ENCODE results near the gene ZNF334. TPM values are rescaled to one million over a fixed set of nuclear protein-coding genes. Genes with fewer than 3 reads are reported as not detected.

ZNF334 gene
- total and polyA plus RNA-seq, 2 of the 4 experiments (the other 2 are of a cell fraction): 1.4 to 2.1 TPM

DNA sequence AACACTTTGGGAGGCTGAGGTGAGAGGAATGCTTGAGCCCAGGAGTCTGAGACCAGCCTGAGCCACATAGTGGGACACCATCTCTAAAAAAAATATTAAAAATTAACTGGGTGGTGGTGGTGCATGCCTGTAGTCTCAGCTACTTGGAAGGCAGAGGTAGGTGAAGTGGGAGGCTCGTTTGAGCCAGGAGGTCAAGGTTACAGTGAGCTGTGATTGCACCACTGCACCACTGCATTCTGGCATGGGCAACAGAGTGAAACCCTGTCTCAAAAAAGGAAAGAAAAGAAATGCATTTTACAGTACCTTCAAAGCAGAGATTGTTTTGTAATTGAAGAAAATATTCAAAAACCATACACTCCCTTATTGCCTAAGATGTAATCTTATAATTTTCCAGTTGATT is 30.6 kb upstream of the ZNF334 start:
- H3K9me1 ChIP-seq (ENCODE audit: insufficient read depth, low read length): no peaks in the 10 kb centered on the region
- no peak for DNase-seq
- H2AFZ ChIP-seq (replicated peaks; ENCODE audit: low read length, poor library complexity): no peak overlapping the region
- dilution Hi-C loops (cut with HindIII; ENCODE audit: low sequenced_read_pairs, unreplicated experiment): no loop called here
- no peaks in the 10 kb centered on the region for H4K20me1 ChIP-seq (ENCODE audit: insufficient read depth, low read length)
- H3K9me3 ChIP-seq (ENCODE audit: control insufficient read depth, insufficient read depth, low read length): no peaks in the 10 kb centered on the region
- TF ChIP-seq CHD1 (IDR thresholded peaks at IDR 0.05; ENCODE audit: low read depth, low read length) (no peak), FOS (IDR thresholded peaks at IDR 0.05; ENCODE audit: low read depth, low read length) (no peak), RCOR1 (IDR thresholded peaks at IDR 0.05; ENCODE audit: insufficient replicate concordance, low read length) (no peak), POLR2A (IDR thresholded peaks at IDR 0.05; ENCODE audit: low read depth, low read length) (no peak), MAZ (IDR thresholded peaks at IDR 0.05; ENCODE audit: borderline replicate concordance, low read depth, low read length) (no peak), BHLHE40 (IDR thresholded peaks at IDR 0.05; ENCODE audit: low read depth, low read length) (no peak), RFX5 (IDR thresholded peaks at IDR 0.05; ENCODE audit: low read depth, low read length) (no peak), RAD21 (IDR thresholded peaks at IDR 0.05; ENCODE audit: low read length) (no peak), CEBPB (IDR thresholded peaks at IDR 0.05; ENCODE audit: low read depth, low read length) (no peak), NFE2L2 (IDR thresholded peaks at IDR 0.05; ENCODE audit: low read depth, low read length) (no peak), MXI1 (IDR thresholded peaks at IDR 0.05; ENCODE audit: borderline replicate concordance, low read depth, low read length) (no peak), MAFK (IDR thresholded peaks at IDR 0.05; ENCODE audit: low read depth, low read length) (no peak), SMC3 (IDR thresholded peaks at IDR 0.05; ENCODE audit: low read depth, low read length) (no peak)
- TF ChIP-seq, protein P1, sequence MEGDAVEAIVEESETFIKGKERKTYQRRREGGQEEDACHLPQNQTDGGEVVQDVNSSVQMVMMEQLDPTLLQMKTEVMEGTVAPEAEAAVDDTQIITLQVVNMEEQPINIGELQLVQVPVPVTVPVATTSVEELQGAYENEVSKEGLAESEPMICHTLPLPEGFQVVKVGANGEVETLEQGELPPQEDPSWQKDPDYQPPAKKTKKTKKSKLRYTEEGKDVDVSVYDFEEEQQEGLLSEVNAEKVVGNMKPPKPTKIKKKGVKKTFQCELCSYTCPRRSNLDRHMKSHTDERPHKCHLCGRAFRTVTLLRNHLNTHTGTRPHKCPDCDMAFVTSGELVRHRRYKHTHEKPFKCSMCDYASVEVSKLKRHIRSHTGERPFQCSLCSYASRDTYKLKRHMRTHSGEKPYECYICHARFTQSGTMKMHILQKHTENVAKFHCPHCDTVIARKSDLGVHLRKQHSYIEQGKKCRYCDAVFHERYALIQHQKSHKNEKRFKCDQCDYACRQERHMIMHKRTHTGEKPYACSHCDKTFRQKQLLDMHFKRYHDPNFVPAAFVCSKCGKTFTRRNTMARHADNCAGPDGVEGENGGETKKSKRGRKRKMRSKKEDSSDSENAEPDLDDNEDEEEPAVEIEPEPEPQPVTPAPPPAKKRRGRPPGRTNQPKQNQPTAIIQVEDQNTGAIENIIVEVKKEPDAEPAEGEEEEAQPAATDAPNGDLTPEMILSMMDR (conservative IDR thresholded peaks at IDR 0.05; ENCODE audit: low read depth, low read length): no peak
- TF ChIP-seq, protein P2, sequence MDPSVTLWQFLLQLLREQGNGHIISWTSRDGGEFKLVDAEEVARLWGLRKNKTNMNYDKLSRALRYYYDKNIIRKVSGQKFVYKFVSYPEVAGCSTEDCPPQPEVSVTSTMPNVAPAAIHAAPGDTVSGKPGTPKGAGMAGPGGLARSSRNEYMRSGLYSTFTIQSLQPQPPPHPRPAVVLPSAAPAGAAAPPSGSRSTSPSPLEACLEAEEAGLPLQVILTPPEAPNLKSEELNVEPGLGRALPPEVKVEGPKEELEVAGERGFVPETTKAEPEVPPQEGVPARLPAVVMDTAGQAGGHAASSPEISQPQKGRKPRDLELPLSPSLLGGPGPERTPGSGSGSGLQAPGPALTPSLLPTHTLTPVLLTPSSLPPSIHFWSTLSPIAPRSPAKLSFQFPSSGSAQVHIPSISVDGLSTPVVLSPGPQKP (IDR thresholded peaks at IDR 0.05; ENCODE audit: borderline replicate concordance, low read depth, low read length): no peak
- TF ChIP-seq, protein P3, sequence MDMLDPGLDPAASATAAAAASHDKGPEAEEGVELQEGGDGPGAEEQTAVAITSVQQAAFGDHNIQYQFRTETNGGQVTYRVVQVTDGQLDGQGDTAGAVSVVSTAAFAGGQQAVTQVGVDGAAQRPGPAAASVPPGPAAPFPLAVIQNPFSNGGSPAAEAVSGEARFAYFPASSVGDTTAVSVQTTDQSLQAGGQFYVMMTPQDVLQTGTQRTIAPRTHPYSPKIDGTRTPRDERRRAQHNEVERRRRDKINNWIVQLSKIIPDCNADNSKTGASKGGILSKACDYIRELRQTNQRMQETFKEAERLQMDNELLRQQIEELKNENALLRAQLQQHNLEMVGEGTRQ (IDR thresholded peaks at IDR 0.05; ENCODE audit: low read depth, low read length): no peak
- H3K18ac ChIP-seq (ENCODE audit: low read depth, low read length): no peak overlapping the region
- no peak overlapping the region for H3K14ac ChIP-seq (replicated peaks; ENCODE audit: low read depth, low read length)
- H3K4me1 ChIP-seq (ENCODE audit: control insufficient read depth, insufficient read depth, low read length): no peaks in the 10 kb centered on the region
- no peaks in the 10 kb centered on the region for H3K79me1 ChIP-seq (ENCODE audit: low read depth in 1 of 2, low read length in 2 of 2)
- in situ Hi-C loops (cut with MboI; ENCODE audit: low sequenced_read_pairs): no loop called here
- no peak overlapping the region for H3K4ac ChIP-seq (ENCODE audit: low read depth, low read length)
- no peak overlapping the region for H3K27ac ChIP-seq (ENCODE audit: insufficient read depth, low read length)
- H2BK120ac ChIP-seq (ENCODE audit: low read depth, low read length): no peak overlapping the region
- no peak overlapping the region for H2AK9ac ChIP-seq (replicated peaks; ENCODE audit: low read depth, low read length, poor library complexity)
- H3K23ac ChIP-seq (ENCODE audit: low read depth, low read length): no peak overlapping the region
- POLR2A ChIA-PET (ENCODE audit: unreplicated experiment): no interaction called here
- no peak overlapping the region for H3K4me3 ChIP-seq (ENCODE audit: insufficient read depth, low read depth, low read length)
- ATAC-seq (ENCODE audit: low read depth): no peak
- no peak overlapping the region for H4K8ac ChIP-seq (ENCODE audit: low read depth in 2 of 2, low read length in 2 of 2)
- no peak overlapping the region for H3K4me2 ChIP-seq (ENCODE audit: low read depth, low read length)
- no peak overlapping the region for H4K5ac ChIP-seq (ENCODE audit: low read depth, low read length)
- H4K91ac ChIP-seq (ENCODE audit: insufficient read depth, low read depth, low read length): no peak overlapping the region
- H3K36me3 ChIP-seq (ENCODE audit: control insufficient read depth, insufficient read depth, low read length): no peaks in the 10 kb centered on the region
- no TSS peak for BruUV-seq (replicated peaks)
- no peak overlapping the region for H2BK5ac ChIP-seq (ENCODE audit: low read depth, low read length, poor library complexity, severe bottlenecking)
- H3K27me3 ChIP-seq (ENCODE audit: control insufficient read depth, insufficient read depth, low read length): peaks cover 15% of the 10 kb centered on the region
- intact Hi-C loops (cut with micrococcal nuclease): no loop called here
- H2BK20ac ChIP-seq (ENCODE audit: low read depth, low read length): no peak overlapping the region
- CTCF ChIA-PET: no interaction called here
- H2AK5ac ChIP-seq (ENCODE audit: low read depth, low read length): no peak overlapping the region
- no peak overlapping the region for H2BK15ac ChIP-seq (ENCODE audit: low read depth, low read length)
- no peak overlapping the region for H3K9ac ChIP-seq (ENCODE audit: low read depth, low read length)
- no peak overlapping the region for H3K56ac ChIP-seq (ENCODE audit: extremely low read depth, insufficient read depth, low read length)
- WGBS, 2 experiments (ENCODE audit: extremely low coverage in 2 of 2, insufficient read length in 1 of 2): no CpG with 5 or more reads among the region's 1 CpG
